Measurements from ENCODE around the gene LOXL1.
"Not testable (repeated sequence)": the region's sequence is repeated elsewhere in the genome, so short reads cannot be mapped to it uniquely, and the experiment has no call there.

DNA sequence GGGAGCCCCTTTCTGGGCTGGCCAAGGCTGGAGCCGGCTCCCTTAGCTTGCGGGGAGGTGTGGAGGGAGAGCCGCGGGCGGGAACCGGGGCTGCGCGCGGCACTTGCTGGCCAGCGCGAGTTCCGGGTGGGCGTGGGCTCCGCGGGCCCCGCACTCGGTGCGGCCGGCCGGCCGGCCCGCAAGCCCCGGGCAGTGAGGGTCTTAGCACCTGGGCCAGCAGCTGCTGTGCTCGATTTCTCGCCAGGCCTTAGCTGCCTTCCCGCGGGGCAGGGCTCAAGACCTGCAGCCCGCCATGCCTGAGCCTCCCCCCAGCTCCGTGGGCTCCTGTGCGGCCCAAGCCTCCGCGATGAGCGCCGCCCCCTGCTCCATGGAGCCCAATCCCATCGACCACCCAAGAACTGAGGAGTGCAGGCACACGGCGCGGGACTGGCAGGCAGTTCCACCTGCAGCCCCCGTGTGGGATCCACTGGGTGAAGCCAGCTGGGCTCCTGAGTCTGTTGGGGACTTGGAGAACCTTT, 47.5 kb downstream of the LOXL1 start:
- not testable (repeated sequence) for TF ChIP-seq EZH2 (IDR thresholded peaks at IDR 0.05; ENCODE audit: insufficient read depth, low read length)
- TF ChIP-seq, protein P1, sequence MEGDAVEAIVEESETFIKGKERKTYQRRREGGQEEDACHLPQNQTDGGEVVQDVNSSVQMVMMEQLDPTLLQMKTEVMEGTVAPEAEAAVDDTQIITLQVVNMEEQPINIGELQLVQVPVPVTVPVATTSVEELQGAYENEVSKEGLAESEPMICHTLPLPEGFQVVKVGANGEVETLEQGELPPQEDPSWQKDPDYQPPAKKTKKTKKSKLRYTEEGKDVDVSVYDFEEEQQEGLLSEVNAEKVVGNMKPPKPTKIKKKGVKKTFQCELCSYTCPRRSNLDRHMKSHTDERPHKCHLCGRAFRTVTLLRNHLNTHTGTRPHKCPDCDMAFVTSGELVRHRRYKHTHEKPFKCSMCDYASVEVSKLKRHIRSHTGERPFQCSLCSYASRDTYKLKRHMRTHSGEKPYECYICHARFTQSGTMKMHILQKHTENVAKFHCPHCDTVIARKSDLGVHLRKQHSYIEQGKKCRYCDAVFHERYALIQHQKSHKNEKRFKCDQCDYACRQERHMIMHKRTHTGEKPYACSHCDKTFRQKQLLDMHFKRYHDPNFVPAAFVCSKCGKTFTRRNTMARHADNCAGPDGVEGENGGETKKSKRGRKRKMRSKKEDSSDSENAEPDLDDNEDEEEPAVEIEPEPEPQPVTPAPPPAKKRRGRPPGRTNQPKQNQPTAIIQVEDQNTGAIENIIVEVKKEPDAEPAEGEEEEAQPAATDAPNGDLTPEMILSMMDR (IDR thresholded peaks at IDR 0.05; ENCODE audit: insufficient read depth, low read depth, low read length), result not testable (repeated sequence)

Data from astrocyte (in vitro differentiated cells and primary cell).